K562 (cell line): ENCODE data around the gene RRBP1.

Experiments used
- ASH1L ChIP-seq: fragments of 450-650 bp; IDR thresholded peaks from 2 replicates; pipeline ENCODE4 v1.6.1; 2018; ENCODE audit warnings: borderline replicate concordance, mild to moderate bottlenecking, low read depth; ENCODE audit not compliant: partially characterized antibody
- CREM ChIP-seq: IDR thresholded peaks from 2 replicates; pipeline ENCODE4 v1.6.1; 2014; ENCODE audit warnings: antibody characterized with exemption, low read depth
- TF ChIP-seq, protein P1 (sequence below): fragments of 450-650 bp; formaldehyde crosslinking; IDR thresholded peaks from 2 replicates; pipeline ENCODE4 v1.4.0; 2022; ENCODE audit warnings: missing genetic modification characterization
- TF ChIP-seq, protein P2 (sequence below), 2 experiments: fragments of 450-650 bp in 1 of 2; sonication (generic) in 1 of 2; formaldehyde crosslinking in 1 of 2; IDR thresholded peaks in 1 of 2; conservative IDR thresholded peaks in 1 of 2; 2 replicates each; pipeline versions ENCODE4 v1.6.1 to v1.8.1; 2016 to 2023; ENCODE audit warnings: mild to moderate bottlenecking in 2 of 2, moderate library complexity in 2 of 2, inconsistent platforms in 1 of 2, missing genetic modification reagents in 1 of 2

DNA sequence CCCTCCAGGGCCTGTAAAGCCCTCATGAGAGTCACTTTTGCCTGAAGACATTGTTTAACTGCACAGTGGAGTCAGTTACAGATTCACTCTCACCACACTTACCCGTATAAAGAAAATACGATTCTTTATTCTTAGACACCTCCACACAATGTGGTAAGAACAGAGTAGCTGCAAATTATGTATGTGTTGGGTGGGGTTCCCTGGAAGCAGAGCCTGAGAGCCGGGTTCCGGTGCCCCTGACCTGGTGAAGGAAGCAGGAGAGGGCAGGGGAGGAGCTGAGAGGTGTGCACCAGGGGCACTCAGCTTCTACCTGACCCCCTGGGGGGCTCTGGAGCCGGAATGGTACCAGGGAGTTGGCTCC, 29.2 kb upstream of the RRBP1 start:
- TF ChIP-seq, protein P1, sequence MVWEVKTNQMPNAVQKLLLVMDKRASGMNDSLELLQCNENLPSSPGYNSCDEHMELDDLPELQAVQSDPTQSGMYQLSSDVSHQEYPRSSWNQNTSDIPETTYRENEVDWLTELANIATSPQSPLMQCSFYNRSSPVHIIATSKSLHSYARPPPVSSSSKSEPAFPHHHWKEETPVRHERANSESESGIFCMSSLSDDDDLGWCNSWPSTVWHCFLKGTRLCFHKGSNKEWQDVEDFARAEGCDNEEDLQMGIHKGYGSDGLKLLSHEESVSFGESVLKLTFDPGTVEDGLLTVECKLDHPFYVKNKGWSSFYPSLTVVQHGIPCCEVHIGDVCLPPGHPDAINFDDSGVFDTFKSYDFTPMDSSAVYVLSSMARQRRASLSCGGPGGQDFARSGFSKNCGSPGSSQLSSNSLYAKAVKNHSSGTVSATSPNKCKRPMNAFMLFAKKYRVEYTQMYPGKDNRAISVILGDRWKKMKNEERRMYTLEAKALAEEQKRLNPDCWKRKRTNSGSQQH, result no peak
- no peak for TF ChIP-seq CREM
- TF ChIP-seq, protein P2, sequence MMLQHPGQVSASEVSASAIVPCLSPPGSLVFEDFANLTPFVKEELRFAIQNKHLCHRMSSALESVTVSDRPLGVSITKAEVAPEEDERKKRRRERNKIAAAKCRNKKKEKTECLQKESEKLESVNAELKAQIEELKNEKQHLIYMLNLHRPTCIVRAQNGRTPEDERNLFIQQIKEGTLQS (IDR thresholded peaks at IDR 0.05), result no peak
- TF ChIP-seq, protein P2 (CRISPR knock-in tag; conservative IDR thresholded peaks at IDR 0.05), result no peak
- TF ChIP-seq ASH1L, result no peak
